ENCODE measurements around the gene RRP1B.

RRP1B gene, protein sequence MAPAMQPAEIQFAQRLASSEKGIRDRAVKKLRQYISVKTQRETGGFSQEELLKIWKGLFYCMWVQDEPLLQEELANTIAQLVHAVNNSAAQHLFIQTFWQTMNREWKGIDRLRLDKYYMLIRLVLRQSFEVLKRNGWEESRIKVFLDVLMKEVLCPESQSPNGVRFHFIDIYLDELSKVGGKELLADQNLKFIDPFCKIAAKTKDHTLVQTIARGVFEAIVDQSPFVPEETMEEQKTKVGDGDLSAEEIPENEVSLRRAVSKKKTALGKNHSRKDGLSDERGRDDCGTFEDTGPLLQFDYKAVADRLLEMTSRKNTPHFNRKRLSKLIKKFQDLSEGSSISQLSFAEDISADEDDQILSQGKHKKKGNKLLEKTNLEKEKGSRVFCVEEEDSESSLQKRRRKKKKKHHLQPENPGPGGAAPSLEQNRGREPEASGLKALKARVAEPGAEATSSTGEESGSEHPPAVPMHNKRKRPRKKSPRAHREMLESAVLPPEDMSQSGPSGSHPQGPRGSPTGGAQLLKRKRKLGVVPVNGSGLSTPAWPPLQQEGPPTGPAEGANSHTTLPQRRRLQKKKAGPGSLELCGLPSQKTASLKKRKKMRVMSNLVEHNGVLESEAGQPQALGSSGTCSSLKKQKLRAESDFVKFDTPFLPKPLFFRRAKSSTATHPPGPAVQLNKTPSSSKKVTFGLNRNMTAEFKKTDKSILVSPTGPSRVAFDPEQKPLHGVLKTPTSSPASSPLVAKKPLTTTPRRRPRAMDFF

GRCh38 chr21:43659136-43660000 lies at the start of gene RRP1B, which contains the start of gene HSF2BP:
Gene RRP1B, plus strand, starts transcription at chr21:43659560. Its CDS starts 105 bp downstream, at chr21:43659665.
Gene HSF2BP, minus strand, starts transcription at chr21:43659488. Its CDS starts 1,392 bp downstream, at chr21:43658096.
- peak within 1 kb of the TSS; percentile 83 for H2AFZ ChIP-seq (ENCODE audit: low read length)
- H3K9me3 ChIP-seq (replicated peaks; ENCODE audit: insufficient read depth, low read length): no peaks in the 10 kb centered on the region
- H3K27ac ChIP-seq (ENCODE audit: low read length): peak within 1 kb of the TSS; percentile 78
- peak; percentile 96 for DNase-seq
- H3K36me3 ChIP-seq (replicated peaks; ENCODE audit: insufficient read depth, low read length): peaks cover 12% of the 10 kb centered on the region
- H3F3A ChIP-seq (ENCODE audit: insufficient read depth, low read length): peaks cover 14% of the 10 kb centered on the region
- H3K4me3 ChIP-seq (ENCODE audit: low read length): peak within 1 kb of the TSS; percentile 97
- H3K79me2 ChIP-seq (ENCODE audit: low read length): peaks cover 49% of the 10 kb centered on the region
- H4K20me1 ChIP-seq (ENCODE audit: insufficient read depth, low read length): no peaks in the 10 kb centered on the region; the same call in 1 of the 2 replicates
- no peaks in the 10 kb centered on the region for H3K9me2 ChIP-seq (replicated peaks; ENCODE audit: insufficient read depth, low read length)
- no peaks in the 10 kb centered on the region for H3K27me3 ChIP-seq (replicated peaks; ENCODE audit: insufficient read depth, low read length)
- H3K4me2 ChIP-seq (ENCODE audit: low read depth, low read length): peak within 1 kb of the TSS; percentile 78
- H3K9ac ChIP-seq (ENCODE audit: low read length): peak within 1 kb of the TSS; percentile 92
- TF ChIP-seq, protein P1, sequence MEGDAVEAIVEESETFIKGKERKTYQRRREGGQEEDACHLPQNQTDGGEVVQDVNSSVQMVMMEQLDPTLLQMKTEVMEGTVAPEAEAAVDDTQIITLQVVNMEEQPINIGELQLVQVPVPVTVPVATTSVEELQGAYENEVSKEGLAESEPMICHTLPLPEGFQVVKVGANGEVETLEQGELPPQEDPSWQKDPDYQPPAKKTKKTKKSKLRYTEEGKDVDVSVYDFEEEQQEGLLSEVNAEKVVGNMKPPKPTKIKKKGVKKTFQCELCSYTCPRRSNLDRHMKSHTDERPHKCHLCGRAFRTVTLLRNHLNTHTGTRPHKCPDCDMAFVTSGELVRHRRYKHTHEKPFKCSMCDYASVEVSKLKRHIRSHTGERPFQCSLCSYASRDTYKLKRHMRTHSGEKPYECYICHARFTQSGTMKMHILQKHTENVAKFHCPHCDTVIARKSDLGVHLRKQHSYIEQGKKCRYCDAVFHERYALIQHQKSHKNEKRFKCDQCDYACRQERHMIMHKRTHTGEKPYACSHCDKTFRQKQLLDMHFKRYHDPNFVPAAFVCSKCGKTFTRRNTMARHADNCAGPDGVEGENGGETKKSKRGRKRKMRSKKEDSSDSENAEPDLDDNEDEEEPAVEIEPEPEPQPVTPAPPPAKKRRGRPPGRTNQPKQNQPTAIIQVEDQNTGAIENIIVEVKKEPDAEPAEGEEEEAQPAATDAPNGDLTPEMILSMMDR (IDR thresholded peaks at IDR 0.05; ENCODE audit: low read length): no peak
- TF ChIP-seq EZH2phosphoT487 (IDR thresholded peaks at IDR 0.05; ENCODE audit: low read length) (no peak), EZH2 (optimal IDR thresholded peaks at IDR 0.05; ENCODE audit: low read depth, low read length) (no peak)
- H3K4me1 ChIP-seq (ENCODE audit: low read length): peaks cover 18% of the 10 kb centered on the region

- H3K9me3 ChIP-seq (replicated peaks; ENCODE audit: insufficient read depth, low read length): no peaks in the 10 kb centered on the region
- DNase-seq: peak; percentile 91
- peak overlapping the region; percentile 55 for H3K9ac ChIP-seq (ENCODE audit: low read length)
- H3K9me2 ChIP-seq (replicated peaks; ENCODE audit: insufficient read depth, low read length): no peaks in the 10 kb centered on the region
- peak overlapping the region; percentile 81 for H2AFZ ChIP-seq (ENCODE audit: low read length)
- peaks cover 17% of the 10 kb centered on the region for H3K4me1 ChIP-seq (ENCODE audit: low read length)
- TF ChIP-seq, protein P1 (IDR thresholded peaks at IDR 0.05; ENCODE audit: low read length): peak; percentile 99
- no peak for TF ChIP-seq EZH2phosphoT487 (IDR thresholded peaks at IDR 0.05; ENCODE audit: low read length)
- H3K4me3 ChIP-seq (ENCODE audit: low read length): peak overlapping the region; percentile 30; the same call in 1 of the 2 replicates
- H3K27ac ChIP-seq (ENCODE audit: low read length): peak overlapping the region; percentile 79
- no peaks in the 10 kb centered on the region for H3K79me2 ChIP-seq (ENCODE audit: low read length)
- no peaks in the 10 kb centered on the region for H3K27me3 ChIP-seq (replicated peaks; ENCODE audit: insufficient read depth, low read length)
- no peaks in the 10 kb centered on the region for H4K20me1 ChIP-seq (ENCODE audit: insufficient read depth, low read length)
- H3K36me3 ChIP-seq (replicated peaks; ENCODE audit: insufficient read depth, low read length): no peaks in the 10 kb centered on the region
- peaks cover 17% of the 10 kb centered on the region for H3F3A ChIP-seq (ENCODE audit: insufficient read depth, low read length)
- peak overlapping the region; percentile 64 for H3K4me2 ChIP-seq (ENCODE audit: low read depth, low read length)
Measured at GRCh38 chr21:43611598-43612369, 47.6 kb upstream of the RRP1B start.
